Measurements from ENCODE around the gene LMO1.
A peak's percentile ranks its signal among the peaks of the same experiment; 100 is the strongest.

LMO1 gene

DNA sequence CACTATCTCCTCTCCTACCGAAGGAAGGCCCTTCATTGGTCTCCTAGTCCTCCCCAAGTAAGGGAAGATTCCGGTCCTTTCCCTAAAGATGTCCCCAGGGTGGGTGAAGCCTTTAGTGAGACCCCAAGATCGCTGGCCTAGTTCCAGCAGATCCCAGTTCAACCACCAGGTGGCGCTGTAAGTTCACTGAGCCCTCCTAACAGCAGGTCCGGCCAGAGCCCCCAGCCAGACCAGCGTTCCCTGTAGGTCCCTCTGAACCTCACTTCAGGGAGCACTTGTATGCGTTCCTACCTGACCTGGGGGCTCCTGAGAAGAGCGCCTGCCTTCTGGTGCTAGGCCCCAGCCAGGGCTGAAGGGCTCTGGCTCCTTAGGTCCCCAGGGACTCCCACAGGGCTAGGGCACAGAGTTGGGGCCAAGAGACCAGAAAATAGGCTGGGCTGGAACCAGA, 38.1 kb downstream of the LMO1 start:
- DNase-seq (ENCODE audit: low read depth) = peak; percentile 49

DNA sequence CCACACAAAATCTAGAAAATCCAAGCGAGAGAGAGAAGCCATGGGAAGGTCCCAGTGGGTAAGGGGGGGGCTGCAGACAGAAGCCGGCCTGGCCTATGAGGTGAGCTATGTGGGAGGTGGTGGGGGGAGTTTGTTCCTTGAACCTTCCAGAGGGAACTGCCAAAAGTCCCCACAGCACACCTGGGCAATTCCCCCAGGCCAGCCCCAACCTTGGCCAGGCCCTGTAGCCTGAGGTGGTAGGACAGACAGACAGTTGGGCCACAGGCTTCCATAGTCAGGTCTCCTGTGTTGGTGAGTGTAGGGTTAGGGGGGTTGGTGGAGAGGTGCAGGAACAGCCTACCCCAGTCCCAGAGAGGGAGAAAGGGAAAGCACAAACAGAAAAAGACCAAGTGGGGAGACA, 39.0 kb downstream of the LMO1 start:
- no peak for DNase-seq (ENCODE audit: low read depth)

GRCh38 chr11:8224161-8224591, 39.5 kb downstream of the LMO1 start:
- DNase-seq (ENCODE audit: low read depth) = no peak

- DNase-seq (ENCODE audit: low read depth) = no peak
Observed at GRCh38 chr11:8223513-8223900, 40.2 kb downstream of the LMO1 start.

GRCh38 chr11:8222820-8223512, 40.7 kb downstream of the LMO1 start:
- DNase-seq (ENCODE audit: low read depth) = no peak

DNA sequence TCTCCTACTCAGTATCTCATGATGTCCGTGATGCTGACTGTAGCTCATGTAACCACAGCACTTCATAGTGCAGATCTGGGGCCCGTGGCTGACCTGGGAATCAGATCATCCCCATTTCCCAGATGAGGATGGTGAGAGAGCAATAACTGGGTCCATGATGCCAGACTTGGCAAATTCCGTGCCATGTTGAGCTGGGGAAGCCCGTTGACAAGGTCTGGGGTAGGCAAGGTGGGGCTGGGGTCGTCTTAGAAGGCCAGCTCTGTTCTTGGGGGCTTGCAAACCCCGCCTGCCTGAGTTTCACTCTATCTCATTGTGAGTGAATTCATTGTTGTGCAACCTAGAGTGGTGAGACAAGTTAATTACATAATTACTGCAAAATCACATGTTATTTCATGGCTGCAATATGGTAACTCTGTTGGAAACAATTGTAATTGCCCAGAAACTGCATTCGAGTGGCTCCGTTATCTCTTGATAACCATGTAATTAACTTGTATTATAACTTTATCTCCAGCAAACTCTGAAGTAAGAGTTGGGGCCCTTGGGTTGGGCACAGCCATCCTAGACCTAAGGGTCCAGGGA, 41.7 kb downstream of the LMO1 start:
- no peak for DNase-seq (ENCODE audit: low read depth)

DNA sequence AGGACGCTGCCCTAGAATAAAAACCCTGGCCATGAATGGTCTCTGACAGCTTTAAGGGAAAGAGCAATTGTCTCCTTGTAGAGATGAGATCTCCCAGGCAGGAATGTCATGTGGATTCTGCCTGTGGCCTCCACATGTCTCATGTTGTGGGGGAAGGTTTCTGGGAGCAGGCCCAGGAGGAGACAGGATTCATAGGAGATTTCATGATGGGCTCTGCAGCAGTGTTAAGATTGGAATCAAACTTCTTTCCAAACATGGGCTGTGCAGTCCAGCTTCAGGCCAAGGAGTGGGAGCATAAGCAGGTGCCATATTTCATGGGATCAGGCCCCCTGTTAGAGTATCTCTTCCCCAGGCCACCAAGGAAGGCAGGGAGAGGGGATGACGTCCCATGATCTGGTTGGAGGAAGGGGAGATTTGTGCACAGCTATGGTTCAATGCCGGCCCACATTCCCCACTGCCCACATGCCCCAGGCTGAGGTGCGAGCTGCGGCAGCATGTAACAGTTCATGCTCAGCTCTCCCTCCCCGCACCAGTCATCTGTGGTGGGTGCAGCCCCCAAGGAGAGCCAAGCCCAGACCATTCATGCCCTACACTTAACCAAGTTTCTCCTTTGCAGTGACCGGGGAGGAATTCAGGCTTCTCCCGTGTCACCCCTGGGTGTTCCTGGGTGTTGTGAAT, 42.5 kb downstream of the LMO1 start:
- no peak for DNase-seq (ENCODE audit: low read depth)

DNA sequence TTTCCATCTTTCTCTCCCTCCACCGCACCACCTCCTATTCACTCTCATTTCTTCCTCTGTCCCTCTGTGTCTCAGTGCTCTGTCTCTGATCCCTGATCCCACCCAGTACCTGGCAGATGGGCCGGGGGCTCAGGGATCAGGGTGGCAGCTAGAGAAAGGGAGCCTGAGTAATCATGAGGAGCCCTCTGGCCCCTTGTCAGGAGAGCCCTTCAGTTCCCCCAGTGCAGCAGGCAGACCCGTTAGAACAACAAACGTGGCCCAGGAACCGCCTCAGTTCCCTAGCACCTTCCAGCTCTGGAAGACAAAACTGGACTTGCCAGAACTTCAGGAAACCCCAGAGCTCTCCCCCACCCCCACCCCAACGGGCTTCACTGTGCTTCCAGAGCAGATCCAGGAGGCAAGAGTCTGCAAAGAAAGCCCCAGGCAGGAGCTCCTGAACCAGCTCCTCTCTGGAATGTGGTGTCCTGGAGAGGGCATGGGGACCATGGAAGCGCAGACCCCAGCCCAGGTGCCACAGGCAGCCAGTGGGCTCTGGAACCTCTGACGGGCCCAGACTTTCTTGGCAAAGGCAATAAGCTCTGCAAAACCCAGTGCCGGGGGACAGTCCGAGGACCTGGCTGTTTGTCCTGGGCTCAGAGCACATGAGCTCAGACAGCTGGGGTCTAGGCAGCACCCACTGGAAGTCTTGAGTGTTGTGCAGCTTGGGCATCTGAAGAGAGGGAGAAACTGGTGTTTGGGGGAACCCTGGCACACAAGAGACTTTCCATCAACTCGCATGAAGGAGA, 43.2 kb downstream of the LMO1 start:
- no peak for DNase-seq (ENCODE audit: low read depth)

DNA sequence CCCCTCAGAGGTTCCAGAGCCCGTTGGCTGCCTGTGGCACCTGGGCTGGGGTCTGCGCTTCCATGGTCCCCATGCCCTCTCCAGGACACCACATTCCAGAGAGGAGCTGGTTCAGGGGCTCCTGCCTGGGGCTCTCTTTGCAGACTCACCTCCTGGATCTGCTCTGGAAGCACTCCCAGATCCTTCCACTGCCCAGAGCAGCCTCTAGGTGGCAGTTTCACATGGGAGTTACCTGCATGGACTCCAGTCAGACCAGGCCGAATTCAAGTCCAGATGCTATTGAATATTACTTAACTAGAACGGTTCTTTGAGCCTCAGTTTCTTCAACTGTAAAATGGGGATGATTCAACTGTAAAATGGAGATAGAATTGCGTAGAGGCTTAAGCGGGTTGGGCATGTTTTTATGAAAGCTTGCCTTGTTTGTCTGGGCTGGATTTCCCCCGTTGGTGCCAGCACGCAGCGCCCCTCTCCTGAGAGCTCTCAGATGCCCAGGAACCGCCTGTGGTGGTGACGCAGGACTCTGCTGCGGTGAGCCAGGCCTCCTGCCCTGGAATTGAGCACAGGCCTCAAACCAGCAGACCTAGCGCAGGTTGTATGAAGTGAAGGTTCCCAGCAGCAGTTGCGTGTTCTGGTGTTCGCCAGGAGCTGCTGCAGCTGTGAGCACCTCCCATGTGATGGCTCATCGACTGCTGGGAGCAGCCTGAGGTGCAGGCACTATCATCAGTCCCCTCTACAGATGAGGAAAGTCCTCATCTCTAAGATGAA, 44.2 kb downstream of the LMO1 start:
- no peak for DNase-seq (ENCODE audit: low read depth)

- no peak for DNase-seq (ENCODE audit: low read depth)
Observed at GRCh38 chr11:8218840-8219239, 44.8 kb downstream of the LMO1 start.

DNA sequence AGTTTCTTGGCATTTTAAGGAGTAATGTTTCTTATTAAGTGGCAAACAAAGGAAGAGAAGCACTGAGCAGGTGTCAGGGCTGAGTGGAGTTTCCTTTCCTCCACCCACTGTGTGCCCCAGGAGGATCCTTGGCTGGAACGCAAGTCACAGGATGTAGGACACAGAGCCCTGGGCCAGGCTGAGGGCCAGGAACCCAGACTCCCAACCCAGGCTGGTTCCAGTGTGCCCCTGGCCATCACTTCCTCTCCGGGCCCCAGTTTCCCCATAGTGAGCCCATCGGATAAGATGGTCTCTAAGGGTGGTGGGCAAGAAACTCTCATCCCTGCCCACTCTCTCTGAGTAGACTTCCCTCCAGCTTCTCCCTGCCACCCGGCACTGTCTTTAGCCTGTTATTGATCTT, 45.3 kb downstream of the LMO1 start:
- no peak for DNase-seq (ENCODE audit: low read depth)

GRCh38 chr11:8217926-8218325, 45.8 kb downstream of the LMO1 start:
- DNase-seq (ENCODE audit: low read depth) = no peak

GRCh38 chr11:8217136-8217535, 46.5 kb downstream of the LMO1 start:
- no peak for DNase-seq (ENCODE audit: low read depth)

- no peak for DNase-seq (ENCODE audit: low read depth)
Observed at GRCh38 chr11:8213376-8213775, 50.3 kb downstream of the LMO1 start.

- DNase-seq (ENCODE audit: low read depth) = no peak
Observed at GRCh38 chr11:8209208-8209807, 54.4 kb downstream of the LMO1 start.

- no peak for DNase-seq (ENCODE audit: low read depth)
Observed at GRCh38 chr11:8207080-8208000, 56.3 kb downstream of the LMO1 start.

DNA sequence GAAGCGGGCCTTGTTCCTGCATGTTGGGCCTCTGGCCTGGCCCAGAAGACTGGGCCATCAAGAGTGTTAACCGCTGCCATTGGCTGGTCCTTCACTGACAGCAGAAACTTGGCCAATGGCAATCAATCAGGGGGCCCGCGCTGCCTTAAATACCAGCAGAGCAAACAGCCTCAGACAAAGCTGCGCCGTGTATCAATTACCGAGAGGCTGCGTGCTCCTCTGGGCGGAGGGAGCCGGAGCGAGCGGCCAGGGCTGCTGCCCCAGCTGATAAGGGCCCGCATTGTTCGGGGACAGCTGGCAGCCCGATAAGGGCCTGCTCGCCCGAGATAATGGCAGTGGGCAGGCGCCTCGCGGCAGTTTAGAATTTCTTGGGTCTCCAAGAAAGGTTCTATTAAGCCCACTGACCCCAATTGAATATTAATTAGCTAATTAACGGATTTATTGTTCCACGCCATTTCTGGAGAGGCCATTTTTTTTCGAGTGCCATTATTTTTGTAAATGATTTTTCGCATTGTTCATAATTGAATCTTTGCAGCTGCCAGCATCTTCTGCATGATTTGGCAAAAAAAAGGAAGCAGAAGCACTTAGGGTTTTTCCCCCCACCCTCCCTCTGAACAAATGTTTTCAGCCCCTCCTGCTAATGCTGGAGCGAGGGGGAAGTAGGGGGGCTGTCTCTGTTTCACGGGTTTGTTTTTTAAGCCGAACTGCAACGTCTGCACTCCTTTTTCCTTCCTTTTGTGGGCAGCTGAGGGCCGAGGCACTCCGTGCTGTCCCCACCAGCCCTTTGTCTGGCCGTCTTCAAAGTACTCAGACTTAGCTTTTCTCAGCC, 57.2 kb downstream of the LMO1 start:
- DNase-seq (ENCODE audit: low read depth) = no peak

GRCh38 chr11:8205566-8205965, 58.1 kb downstream of the LMO1 start:
- no peak for DNase-seq (ENCODE audit: low read depth)

GRCh38 chr11:8204596-8204995, 59.1 kb downstream of the LMO1 start:
- DNase-seq (ENCODE audit: low read depth) = no peak
